Activated CD8-positive, alpha-beta memory T cell treated with anti-CD3 and anti-CD28 coated beads for 1 hour (primary cell): ENCODE data around the gene MSMO1.
A peak's percentile ranks its signal among the peaks of the same experiment; 100 is the strongest.
"Not testable (repeated sequence)": the region's sequence is repeated elsewhere in the genome, so short reads cannot be mapped to it uniquely, and the experiment has no call there.

Experiments
- DNase-seq, 2 donors: peaks; one replicate each; pipeline ENCODE4 v3.0.0-alpha.2; 2020; ENCODE audit warnings: low read depth in 1 of 2; ENCODE audit errors: extremely low read depth in 1 of 2

MSMO1 gene

DNA sequence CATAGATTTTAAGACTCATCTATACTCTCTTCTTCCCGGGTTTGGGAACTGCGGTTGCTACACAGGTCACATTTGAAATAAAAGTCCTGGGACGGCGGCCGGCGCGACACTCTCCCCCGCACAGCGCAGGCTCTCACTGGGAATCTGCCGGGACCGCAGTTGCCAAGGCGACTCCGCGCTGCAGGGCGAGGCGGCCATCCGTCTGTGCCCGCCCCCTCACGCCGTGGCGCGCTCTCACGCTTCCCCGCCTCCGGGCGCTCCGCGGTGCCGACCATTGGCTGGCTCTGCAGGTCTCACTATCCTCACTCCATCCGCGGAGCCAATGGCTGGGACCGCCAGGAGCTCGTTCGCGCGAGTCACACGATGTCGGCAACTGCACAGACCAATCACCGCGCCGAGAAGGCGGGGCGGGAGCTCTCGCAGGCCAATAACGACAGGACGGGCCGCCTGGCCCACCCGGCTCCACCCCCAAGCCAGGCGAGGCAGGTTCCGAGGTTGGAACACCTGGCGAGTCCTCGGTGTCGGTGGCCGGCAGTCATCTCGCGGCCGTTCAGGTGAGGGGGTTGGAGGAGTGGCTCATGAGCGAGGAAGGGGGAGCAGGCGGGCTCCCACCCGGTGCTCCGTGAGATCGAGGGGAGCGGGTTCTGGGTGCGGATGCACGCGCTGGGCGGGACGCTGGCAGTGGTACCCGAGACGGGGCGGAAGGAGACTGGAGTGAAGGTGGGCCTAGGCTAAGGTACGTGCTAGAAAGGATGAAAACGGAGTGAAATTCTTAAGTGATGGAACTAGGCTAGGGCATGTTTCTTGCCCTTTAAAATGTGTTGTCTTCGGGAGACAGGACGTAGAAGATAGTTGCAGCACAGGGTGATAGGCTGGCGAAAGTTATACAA, at the start of gene MSMO1:
Gene MSMO1 (plus strand): TSS at position 459 of the 890 bp plus-strand sequence. CDS start 5,702 bp downstream, outside the sequence.
- peak; percentile 94 to 97 for DNase-seq

GRCh38 chr4:165279531-165279930, 47.9 kb upstream of the MSMO1 start:
- not testable (repeated sequence) for DNase-seq

- DNase-seq, result not testable (repeated sequence)
Observed at GRCh38 chr4:165284697-165285096, 42.8 kb upstream of the MSMO1 start.

DNA sequence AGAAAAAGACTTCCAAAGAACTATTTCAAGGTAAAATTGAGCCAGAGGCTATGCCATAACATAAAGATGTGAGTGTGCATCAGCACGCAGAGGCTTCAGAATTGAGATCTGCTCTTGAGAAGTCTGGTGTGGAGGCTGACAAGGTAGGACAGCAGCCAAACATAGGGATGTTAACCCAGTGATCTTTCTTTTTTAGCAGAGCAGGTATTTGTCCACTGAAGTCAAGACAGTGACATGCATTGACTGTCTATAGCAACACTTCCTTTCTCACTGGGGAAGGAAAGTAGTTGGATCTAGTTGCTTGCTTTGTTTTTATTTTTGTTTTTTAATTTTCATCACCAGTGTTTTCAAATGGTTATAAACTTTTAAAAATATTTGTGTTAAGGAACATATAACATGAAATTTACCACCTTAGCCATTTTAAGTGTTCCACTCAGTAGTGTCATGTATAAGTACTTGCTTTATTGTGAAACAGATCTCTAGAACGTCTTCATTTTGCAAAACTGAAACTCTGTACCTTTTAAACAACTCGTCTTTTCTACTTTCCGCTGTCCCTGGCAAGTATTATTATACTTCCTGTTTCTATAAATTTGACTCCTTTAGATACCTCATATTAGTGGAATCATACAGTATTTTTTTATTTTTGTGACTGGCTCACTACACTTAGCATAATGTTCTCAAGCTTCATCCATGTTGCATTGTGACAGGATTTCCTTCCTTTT, 40.7 kb upstream of the MSMO1 start:
- not testable (repeated sequence) for DNase-seq

DNA sequence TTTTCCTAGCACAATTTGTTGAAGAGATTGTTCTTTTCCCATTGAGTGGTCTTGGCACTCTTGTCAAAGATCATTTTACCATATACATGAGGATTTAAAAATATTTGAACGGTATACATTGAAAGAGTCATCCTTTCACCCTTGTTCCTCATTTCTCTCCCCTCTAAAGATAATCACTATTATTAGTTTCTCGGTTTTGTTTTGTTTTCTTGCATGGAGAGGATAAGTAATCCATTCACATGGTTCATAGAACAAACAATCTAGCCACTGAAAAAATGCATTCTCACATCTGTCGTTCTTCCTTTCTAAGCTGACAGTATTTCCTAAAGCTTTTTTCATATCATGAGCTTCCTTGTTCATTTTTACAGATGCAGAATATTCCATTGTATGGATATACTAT, 39.2 kb upstream of the MSMO1 start:
- no peak for DNase-seq

- DNase-seq, result no peak
Observed at GRCh38 chr4:165288639-165289422, 38.6 kb upstream of the MSMO1 start.

DNA sequence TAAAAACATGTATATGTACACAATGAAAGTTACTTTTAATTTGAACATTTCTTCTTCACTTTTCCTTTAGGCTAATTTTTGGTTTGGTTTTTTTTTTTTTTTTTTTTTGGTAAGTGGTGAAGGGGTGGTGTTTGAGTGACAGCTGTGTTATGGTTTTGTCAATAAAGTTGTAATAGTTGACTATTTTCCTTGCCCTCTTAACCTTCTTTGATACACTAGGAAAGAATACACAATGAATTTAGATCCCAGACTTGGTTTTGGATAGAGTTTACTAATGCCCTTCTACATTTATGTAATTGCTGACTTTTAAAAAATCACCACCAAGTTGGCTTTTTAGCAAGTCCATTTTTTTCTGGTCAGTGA, 38.1 kb upstream of the MSMO1 start:
- DNase-seq, result no peak

- no peak for DNase-seq
Observed at GRCh38 chr4:165293061-165293460, 34.4 kb upstream of the MSMO1 start.

DNA sequence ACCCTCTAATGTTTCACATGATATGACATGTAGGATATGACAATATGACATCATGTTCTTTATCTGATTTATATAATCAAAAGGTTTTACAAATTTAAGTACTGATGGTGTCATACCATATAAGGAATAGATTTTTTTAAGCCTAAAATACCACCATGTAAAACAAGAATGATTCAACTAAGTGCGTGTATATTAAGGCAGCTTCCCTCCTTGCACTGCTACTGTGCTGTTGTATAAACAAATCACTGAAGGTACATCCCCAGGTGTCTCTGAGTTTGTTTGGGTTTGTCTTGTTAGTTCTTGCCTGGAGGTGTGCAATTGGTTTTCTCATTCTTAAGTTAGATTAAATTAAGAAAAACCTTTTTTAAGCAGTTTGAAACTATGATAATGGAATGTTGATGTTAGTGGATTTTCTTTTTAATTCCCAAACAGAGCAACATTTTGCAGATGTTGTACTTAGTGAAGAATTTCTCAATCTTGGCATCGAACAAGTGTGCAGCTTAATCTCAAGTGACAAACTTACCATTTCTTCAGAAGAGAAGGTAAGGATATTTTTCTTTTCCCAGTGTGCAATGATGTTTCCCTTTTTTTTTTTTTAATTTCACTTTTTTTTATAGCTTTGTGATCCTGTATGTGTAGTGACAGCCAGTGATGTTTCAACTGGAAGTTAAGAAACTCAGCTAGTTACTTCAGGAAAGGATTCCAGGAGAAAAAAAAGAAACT, 33.4 kb upstream of the MSMO1 start:
- DNase-seq, result no peak

- peak in 1 of 2 donors; percentile 0 for DNase-seq
Observed at GRCh38 chr4:165294907-165295306, 32.6 kb upstream of the MSMO1 start.

GRCh38 chr4:165297626-165298025, 29.8 kb upstream of the MSMO1 start:
- no peak for DNase-seq

GRCh38 chr4:165299399-165300060, 27.9 kb upstream of the MSMO1 start:
- DNase-seq, result no peak

- DNase-seq, result no peak
Observed at GRCh38 chr4:165301833-165302232, 25.6 kb upstream of the MSMO1 start.

DNA sequence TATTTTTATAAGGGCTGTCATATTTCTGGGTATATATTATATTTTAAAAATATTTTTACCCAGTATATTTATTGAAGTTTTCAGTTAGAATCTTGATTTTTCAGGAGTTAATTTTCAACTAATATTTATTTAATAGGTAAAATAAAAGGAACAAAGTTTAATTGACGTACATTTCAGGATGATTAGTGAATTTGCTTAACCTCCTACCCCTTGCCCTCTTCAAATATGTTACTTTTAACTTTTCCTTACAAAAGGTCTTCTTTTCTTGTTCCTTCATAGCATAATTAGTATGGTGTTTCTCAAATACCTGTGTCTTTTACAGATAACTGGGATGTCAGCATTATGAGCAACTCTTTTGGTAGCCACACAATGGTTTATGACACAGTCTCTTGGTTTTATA, 24.8 kb upstream of the MSMO1 start:
- no peak for DNase-seq

DNA sequence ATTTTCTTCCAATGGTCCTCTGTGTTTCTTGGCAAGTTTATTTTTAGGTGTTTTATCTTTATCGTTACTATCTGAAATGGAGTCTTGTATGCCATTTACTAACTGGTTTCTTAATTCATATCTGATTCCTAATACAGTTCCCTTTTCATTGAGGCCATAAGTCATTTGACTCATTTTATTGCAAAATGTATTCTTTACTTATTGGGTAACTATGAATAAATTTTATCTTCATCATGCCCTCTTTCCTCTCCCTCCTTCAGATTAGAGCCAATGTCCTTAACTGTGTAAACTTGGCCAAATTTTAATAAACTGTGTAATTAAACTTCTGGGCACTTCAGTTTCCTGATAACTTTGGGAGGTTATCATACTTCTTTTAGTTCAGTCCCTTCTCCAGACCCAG, 19.3 kb upstream of the MSMO1 start:
- no peak for DNase-seq

DNA sequence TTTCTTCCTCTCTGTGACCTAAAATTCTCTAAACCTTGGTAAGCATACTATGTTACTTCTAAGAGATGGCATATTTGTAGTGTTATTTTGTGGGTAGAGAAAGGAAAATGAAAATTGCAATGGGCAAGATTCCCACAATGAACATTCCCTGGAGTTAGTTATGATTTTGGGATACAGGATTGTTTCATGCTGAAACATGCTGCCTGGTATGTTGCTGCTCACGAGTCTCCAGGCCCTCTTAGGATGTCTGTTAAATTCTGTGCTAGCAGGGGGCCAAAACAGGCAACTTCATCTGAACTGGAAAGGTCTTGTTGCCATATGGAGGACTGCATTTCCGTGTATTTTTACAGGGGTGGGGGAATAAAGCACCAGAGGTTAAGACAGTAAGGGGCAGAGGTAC, 18.9 kb upstream of the MSMO1 start:
- DNase-seq, result no peak

DNA sequence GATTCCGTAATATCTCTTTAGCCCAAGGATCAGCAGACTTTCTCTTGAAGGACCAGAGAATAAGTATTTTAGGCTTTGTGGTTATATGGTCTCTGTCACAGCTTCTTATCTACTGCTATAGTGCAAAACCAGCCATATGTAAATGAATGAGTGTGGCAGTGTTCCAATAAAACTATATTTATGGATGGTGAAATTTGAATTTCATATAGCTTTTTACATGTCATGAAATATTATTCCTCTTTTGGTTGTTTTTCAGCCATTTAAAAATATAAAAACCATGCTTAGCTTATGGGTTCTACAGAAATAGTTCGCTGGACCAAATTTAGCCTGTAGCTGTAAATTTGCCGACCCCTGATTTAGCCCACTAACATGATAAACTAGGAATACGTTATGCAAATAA, 18.0 kb upstream of the MSMO1 start:
- DNase-seq, result no peak

DNA sequence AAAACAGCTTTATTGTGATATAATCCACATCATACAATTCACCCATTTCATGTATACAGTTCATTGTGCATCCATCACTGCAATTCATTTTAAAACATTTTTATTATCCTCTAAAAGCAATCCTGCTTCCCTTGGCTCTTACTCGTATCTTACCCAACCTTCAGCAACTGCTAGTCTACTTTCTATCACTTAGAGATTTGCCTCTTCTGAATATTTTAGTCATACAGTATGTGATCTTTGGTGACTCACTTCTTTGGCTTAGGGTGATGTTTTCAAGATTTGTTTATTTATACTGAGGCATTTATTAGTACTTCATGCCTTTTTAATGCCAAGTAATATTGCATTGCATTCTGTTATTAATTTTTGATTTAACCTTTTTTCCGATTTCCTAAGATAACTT, 15.0 kb upstream of the MSMO1 start:
- no peak for DNase-seq

- DNase-seq, result no peak
Observed at GRCh38 chr4:165319030-165319429, 8.4 kb upstream of the MSMO1 start.

DNA sequence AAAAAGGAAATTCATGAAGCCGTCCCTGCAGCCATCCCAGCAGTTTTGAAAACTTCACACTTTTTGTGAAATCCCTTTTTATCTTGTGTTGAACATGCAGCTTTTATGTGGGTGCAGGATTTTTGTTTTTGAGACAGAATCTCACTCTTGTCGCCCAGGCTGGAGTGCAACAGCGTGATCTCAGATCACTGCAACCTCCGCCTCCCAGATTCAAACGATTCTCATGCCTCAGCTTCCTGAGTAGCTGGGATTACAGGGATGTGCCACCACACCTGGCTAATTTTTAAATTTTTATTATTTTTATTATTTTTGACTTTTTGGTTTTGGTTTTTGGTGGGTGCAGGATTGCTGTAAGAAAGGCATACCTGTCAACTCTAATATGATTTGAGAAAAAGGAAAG, 8.0 kb upstream of the MSMO1 start:
- no peak for DNase-seq
